Fibroblast of mammary gland (primary cell): Measurements from ENCODE around the gene NDUFS3.

ENCODE experiments used
- DNase-seq: peaks from one replicate; pipeline ENCODE4 v3.0.0-alpha.2; 2010; ENCODE audit warnings: low read depth
- H3K4me3 ChIP-seq: 2 replicates; pipeline ENCODE4 v1.5.1; 2011; ENCODE audit warnings: low read depth, mild to moderate bottlenecking, low read length, moderate library complexity; ENCODE audit not compliant: control insufficient read depth
- CTCF ChIP-seq: conservative IDR thresholded peaks from 2 replicates; pipeline ENCODE4 v1.5.1; 2011; ENCODE audit warnings: low read depth, low read length, inconsistent platforms; ENCODE audit not compliant: control insufficient read depth, insufficient read depth

Gene NDUFS3

GRCh38 chr11:47628026-47628425 is 49.2 kb downstream of the NDUFS3 start:
- DNase-seq, result no peak
- no peak for TF ChIP-seq CTCF
- no peak overlapping the region for H3K4me3 ChIP-seq

GRCh38 chr11:47631473-47631872 is 52.6 kb downstream of the NDUFS3 start:
- DNase-seq, result no peak
- no peak for TF ChIP-seq CTCF

More at GRCh38 chr11:47631473-47631872, 52.6 kb downstream of the NDUFS3 start:
- no peak overlapping the region for H3K4me3 ChIP-seq
